GM06990 (cell line): ENCODE data around the gene DRAXIN.

Experiments used
- DNase-seq: peaks from one replicate; pipeline ENCODE4 v3.0.0-alpha.2; 2011; ENCODE audit not compliant: insufficient read length; ENCODE audit errors: extremely low read depth
- H3K27me3 ChIP-seq: replicated peaks from 2 replicates; pipeline ENCODE4 v1.6.0; 2011; ENCODE audit warnings: low read length; ENCODE audit not compliant: control insufficient read depth, insufficient read depth
- H3K36me3 ChIP-seq: 2 replicates; pipeline ENCODE4 v1.5.1; 2011; ENCODE audit warnings: low read length; ENCODE audit not compliant: control insufficient read depth, insufficient read depth
- H3K4me3 ChIP-seq: replicated peaks from 2 replicates; pipeline ENCODE4 v1.5.1; 2011; ENCODE audit warnings: low read depth, mild to moderate bottlenecking, control low read depth, low read length
- CTCF ChIP-seq: IDR thresholded peaks from 2 replicates; pipeline ENCODE4 v1.5.1; 2011; ENCODE audit warnings: low read length, control low read depth, mild to moderate bottlenecking, inconsistent platforms; ENCODE audit not compliant: insufficient read depth, poor library complexity, severe bottlenecking

The DRAXIN gene

GRCh38 chr1:11682799-11683198, 8.7 kb upstream of the DRAXIN start:
- Histone ChIP-seq H3K36me3 (no peaks in the 10 kb centered on the region), H3K27me3 (no peaks in the 10 kb centered on the region), H3K4me3 (no peak overlapping the region)
- TF ChIP-seq CTCF: no peak
- no peak for DNase-seq

- Histone ChIP-seq H3K4me3 (no peak overlapping the region), H3K27me3 (no peaks in the 10 kb centered on the region), H3K36me3 (no peaks in the 10 kb centered on the region)
- DNase-seq: no peak
- no peak for TF ChIP-seq CTCF
These were observed 7.4 kb upstream of the DRAXIN start for GRCh38 chr1:11684070-11684469.

GRCh38 chr1:11685210-11685752, 6.2 kb upstream of the DRAXIN start:
- H3K36me3 ChIP-seq: no peaks in the 10 kb centered on the region
- H3K27me3 ChIP-seq: no peaks in the 10 kb centered on the region
- DNase-seq: no peak
- H3K4me3 ChIP-seq: no peak overlapping the region
- TF ChIP-seq CTCF: no peak

- no peaks in the 10 kb centered on the region for H3K36me3 ChIP-seq
- H3K4me3 ChIP-seq: no peak overlapping the region
- no peak for TF ChIP-seq CTCF
- no peak for DNase-seq
- peaks cover 2% of the 10 kb centered on the region for H3K27me3 ChIP-seq
These were observed 3.0 kb upstream of the DRAXIN start for GRCh38 chr1:11688506-11688905.

GRCh38 chr1:11690397-11691301, 861 bp upstream of the DRAXIN start:
- Histone ChIP-seq H3K36me3 (no peaks in the 10 kb centered on the region), H3K4me3 (no peak overlapping the region), H3K27me3 (peaks cover 4% of the 10 kb centered on the region)
- DNase-seq: no peak
- no peak for TF ChIP-seq CTCF
